Fibroblast of peridontal ligament (primary cell): ENCODE data around the gene CSAG2.

ENCODE experiments used
- DNase-seq: peaks from one replicate; pipeline ENCODE4 v3.0.0-alpha.2; 2010; ENCODE audit errors: extremely low read depth

Gene CSAG2

DNA sequence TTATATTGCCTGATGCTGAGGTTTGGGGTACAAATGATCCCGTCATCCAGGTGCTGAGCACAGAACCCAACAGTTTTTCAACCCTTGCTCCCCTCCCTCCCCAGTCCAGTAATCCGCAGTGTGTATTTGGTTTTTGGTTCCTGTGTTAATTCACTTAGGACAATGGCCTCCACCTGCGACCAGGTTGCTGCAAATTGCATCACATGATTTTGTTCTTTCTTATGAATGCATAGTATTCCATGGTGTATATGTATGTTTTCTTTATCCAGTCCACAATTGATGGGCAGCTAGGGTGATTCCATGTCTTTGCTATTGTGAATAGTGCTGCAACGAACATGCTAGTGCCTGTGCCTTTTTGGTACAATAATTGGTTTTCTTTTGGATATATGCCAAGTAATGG is 46.0 kb downstream of the CSAG2 start:
- DNase-seq, result no peak

DNA sequence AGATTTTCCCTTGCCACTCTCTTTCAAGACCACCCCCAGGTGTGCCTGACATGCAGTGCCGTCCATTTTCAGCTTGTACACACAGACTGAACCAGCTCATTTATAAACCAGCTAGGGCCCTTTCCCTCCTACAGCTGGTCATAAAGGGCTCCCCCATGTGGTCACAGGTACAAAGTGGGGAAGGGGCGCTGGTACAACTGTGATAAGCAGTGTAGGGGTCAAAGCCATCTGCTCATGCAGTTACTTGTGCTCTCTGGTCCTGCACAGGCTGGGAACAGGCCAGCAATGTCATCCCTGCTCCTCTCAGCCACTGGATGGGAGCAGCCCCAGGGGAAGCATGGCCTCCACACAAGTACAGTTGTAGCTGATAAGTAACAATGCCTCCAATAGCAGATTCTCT is 50.8 kb downstream of the CSAG2 start:
- DNase-seq, result no peak
